ENCODE results near the gene TBL2.
"Not testable (repeated sequence)": the region's sequence is repeated elsewhere in the genome, so short reads cannot be mapped to it uniquely, and the experiment has no call there.

Gene TBL2

GRCh38 chr7:73532224-73532623 is 46.2 kb downstream of the TBL2 start:
- no peak for DNase-seq

GRCh38 chr7:73530800-73531199 is 47.6 kb downstream of the TBL2 start:
- no peak for DNase-seq

- DNase-seq: no peak
Measured at GRCh38 chr7:73526896-73527821, 51.2 kb downstream of the TBL2 start.

GRCh38 chr7:73526158-73526494 is 52.3 kb downstream of the TBL2 start:
- not testable (repeated sequence) for DNase-seq

DNA sequence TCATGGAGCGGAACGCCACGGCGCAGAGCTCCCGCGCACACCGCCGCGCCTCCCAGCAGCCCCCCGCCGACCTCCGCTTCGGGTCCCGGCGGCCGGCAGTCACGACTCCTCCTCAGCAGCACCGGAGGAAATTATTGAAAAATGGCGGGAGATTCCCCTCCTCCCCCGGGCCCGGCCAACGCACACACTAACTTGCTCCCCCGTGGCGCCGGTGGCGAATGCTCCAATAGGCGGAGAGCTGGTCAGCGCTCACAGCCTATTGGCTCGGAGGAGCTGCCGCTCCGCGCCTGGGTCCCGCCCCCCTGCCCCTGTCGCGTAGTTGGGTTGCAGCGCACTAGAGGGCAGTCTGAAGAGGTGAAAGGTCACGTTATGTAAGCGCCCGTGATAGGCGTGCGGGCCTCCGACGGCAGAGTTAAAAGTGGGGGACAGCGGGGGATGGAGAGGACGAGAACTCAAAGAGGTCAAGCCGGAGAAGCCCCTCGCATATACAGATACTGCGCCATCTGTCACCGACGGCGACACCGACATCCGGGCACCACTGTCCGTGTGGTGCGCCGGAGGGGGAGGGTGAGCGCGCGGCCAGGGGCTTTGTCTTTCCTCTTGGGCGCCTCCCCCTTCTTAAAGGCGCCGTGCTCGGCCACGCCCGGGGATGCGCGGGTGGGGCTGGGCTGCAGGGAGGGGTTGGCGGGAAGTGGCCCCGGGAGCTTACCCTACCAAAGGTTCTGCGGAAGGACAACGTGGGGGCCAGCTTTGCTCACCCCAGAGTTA is 56.1 kb downstream of the TBL2 start, which contains the start of gene BAZ1B:
Gene BAZ1B (minus strand): TSS at position 189 of the 768 bp plus-strand sequence. CDS start 360 bp downstream, outside the sequence.
- DNase-seq: peak; percentile 84

DNA sequence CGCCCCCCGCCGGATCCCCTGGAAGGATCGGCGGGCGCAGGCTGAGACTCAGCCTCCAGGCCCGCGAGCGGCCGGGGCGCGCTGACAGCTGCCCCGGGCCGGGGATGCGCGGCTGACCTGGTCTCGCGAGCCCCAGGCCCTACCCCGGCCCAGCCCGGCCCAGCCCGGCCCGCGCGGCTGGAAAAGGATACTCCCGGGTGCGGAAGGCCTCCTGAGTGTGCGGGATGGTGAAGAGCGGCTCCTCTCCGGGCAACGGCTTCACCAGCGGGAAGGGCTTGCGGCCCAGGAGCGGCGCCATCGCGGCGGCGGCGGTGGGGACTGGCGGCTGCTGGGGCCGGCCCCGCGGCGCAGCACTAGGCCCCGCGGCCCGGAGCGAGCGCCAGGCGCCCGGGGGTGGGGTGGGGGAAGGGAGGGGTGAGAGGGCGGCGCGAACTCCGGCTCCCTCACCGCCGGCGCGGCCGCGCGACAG is 56.7 kb downstream of the TBL2 start:
- no peak for DNase-seq

GRCh38 chr7:73520673-73521635 is 57.4 kb downstream of the TBL2 start:
- DNase-seq: no peak

DNA sequence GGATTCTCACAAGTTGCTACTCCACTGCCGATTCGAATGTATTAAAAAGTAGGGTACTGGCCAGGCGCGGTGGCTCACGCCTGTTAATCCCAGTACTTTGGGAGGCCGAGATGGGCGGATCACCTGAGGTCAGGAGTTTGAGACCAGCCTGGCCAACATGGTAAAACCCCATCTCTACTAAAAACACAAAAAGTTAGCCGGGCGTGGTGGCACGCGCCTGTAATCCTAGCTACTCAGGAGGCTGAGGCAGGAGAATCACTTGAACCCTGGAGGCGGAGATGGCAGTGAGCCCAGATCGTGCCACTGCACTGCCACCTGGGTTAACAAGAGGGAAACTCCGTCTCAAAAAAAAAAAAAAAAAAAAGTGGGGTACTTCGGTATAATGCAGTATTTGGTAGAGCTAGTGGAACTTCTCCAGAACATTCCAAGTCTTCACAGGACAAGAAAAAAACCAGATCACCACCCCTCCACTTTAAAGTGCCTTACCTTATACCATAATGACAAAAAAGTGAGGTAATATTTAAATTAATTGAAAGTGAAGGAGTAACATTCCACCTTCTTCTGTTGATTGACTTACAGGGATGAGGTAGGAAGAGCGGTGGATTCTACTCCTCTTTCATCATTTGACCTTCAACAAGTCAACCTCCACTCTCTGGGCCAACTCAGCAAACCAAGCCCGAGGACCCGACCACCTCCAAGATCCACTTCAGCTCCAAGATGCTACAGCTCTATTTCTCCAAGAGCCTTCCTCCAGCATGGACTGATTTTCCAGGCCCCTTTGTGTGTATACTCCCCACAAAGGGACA is 58.3 kb downstream of the TBL2 start:
- DNase-seq: no peak

DNA sequence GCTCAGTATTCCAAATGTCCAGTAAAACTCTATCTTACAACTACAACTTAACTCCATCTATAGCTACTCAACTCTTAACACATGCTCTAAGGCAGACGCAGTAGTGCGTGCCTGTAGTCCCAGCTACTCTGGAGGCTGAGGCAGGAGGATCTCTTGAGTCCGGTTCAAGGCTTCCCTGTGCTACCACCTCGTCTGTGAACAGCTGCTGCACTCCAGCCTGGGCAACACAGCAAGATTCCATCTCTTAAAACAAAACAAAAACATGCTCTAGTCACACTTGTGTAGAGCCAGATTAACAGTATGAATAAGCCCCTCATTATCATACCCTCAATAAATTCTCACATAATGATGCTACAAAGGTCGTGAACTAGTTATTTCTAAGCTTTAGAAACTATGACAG is 59.9 kb downstream of the TBL2 start:
- no peak for DNase-seq
